Measurements from ENCODE around the gene ADAM33. TPM values are rescaled to one million over a fixed set of nuclear protein-coding genes. Genes with fewer than 3 reads are reported as not detected.

ADAM33 gene
- total RNA-seq, 1 experiment from 2014 or later = 0.23 TPM

DNA sequence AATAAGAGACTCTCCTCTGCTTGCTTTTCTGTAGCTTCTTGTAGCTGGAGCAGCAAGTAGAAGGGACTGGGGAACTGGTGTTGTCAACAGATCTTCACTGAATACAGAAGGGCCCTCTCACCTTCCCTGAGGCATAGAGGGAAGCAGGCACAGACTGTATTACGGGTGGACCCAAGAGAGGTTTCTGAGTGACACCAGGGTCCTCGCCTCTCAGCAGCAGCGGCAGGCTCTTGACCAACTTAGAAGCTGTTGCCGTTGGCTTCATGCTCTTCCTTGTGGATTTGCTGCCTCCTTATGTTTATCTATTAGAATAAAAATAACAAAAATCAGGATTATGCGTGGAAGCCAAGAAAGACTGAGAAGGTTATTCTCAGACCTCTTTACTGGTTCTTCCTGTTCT is 50.3 kb downstream of the ADAM33 start:
- no peaks in the 10 kb centered on the region; the same call in 1 of the 2 replicates for H3K36me3 ChIP-seq (ENCODE audit: control insufficient read depth, insufficient read depth, low read length)
- ChIA-PET POLR2A (no interaction called here), CTCF (interaction anchor here (1.5 kb wide), 1 partner anchor 68 kb away, joined by 5 read pairs; no protein-coding TSS in a partner anchor)
- no peaks in the 10 kb centered on the region for H3K36me3 Mint-ChIP-seq (ENCODE audit: insufficient read depth, unreplicated experiment)
- no peaks in the 10 kb centered on the region for H3K27me3 ChIP-seq (replicated peaks; ENCODE audit: control insufficient read depth, insufficient read depth, low read length)
- no peaks in the 10 kb centered on the region for H3K9me3 ChIP-seq
- H3K4me1 ChIP-seq = no peaks in the 10 kb centered on the region
- peaks cover 7% of the 10 kb centered on the region for H3K4me1 Mint-ChIP-seq (ENCODE audit: low read depth, unreplicated experiment)
- H3K27ac Mint-ChIP-seq (ENCODE audit: unreplicated experiment) = no peak overlapping the region
- DNase-seq = no peak
- H3K4me3 ChIP-seq (ENCODE audit: low read depth, low read length) = no peak overlapping the region
- intact Hi-C loops (cut with micrococcal nuclease; ENCODE audit: unreplicated experiment) = loop anchor here (10.0 kb wide), 1 partner anchor 67 kb away; no protein-coding TSS in a partner anchor
- BruUV-seq (replicated peaks) = no TSS peak
- H3K9me3 Mint-ChIP-seq (ENCODE audit: unreplicated experiment) = no peaks in the 10 kb centered on the region
- TF ChIP-seq, protein P1, sequence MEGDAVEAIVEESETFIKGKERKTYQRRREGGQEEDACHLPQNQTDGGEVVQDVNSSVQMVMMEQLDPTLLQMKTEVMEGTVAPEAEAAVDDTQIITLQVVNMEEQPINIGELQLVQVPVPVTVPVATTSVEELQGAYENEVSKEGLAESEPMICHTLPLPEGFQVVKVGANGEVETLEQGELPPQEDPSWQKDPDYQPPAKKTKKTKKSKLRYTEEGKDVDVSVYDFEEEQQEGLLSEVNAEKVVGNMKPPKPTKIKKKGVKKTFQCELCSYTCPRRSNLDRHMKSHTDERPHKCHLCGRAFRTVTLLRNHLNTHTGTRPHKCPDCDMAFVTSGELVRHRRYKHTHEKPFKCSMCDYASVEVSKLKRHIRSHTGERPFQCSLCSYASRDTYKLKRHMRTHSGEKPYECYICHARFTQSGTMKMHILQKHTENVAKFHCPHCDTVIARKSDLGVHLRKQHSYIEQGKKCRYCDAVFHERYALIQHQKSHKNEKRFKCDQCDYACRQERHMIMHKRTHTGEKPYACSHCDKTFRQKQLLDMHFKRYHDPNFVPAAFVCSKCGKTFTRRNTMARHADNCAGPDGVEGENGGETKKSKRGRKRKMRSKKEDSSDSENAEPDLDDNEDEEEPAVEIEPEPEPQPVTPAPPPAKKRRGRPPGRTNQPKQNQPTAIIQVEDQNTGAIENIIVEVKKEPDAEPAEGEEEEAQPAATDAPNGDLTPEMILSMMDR (IDR thresholded peaks at IDR 0.05; ENCODE audit: insufficient read depth in 1 of 2, low read depth in 1 of 2, low read length in 1 of 2, severe bottlenecking in 1 of 2, unreplicated experiment in 1 of 2) = no peak
- no peak overlapping the region for H3K4me3 Mint-ChIP-seq (ENCODE audit: unreplicated experiment)
- H3K27me3 Mint-ChIP-seq (ENCODE audit: insufficient read depth, unreplicated experiment) = no peaks in the 10 kb centered on the region

GRCh38 chr20:3630429-3630828 is 51.4 kb downstream of the ADAM33 start:
- Histone ChIP-seq H3K9me3 (no peaks in the 10 kb centered on the region), H3K36me3 (ENCODE audit: control insufficient read depth, insufficient read depth, low read length) (no peaks in the 10 kb centered on the region; the same call in 1 of the 2 replicates), H3K4me3 (ENCODE audit: low read depth, low read length) (no peak overlapping the region), H3K4me1 (no peaks in the 10 kb centered on the region), H3K27me3 (replicated peaks; ENCODE audit: control insufficient read depth, insufficient read depth, low read length) (no peaks in the 10 kb centered on the region)
- CTCF ChIA-PET = interaction anchor here (0.6 to 1.5 kb wide), 2 partner anchors 67 to 119 kb away, joined by 3 to 5 read pairs; no protein-coding TSS in a partner anchor
- no TSS peak for BruUV-seq (replicated peaks)
- peaks cover 7% of the 10 kb centered on the region for H3K4me1 Mint-ChIP-seq (ENCODE audit: low read depth, unreplicated experiment)
- H3K27ac Mint-ChIP-seq (ENCODE audit: unreplicated experiment) = no peak overlapping the region
- TF ChIP-seq, protein P1 (IDR thresholded peaks at IDR 0.05; ENCODE audit: insufficient read depth in 1 of 2, low read depth in 1 of 2, low read length in 1 of 2, severe bottlenecking in 1 of 2, unreplicated experiment in 1 of 2) = no peak
- no peaks in the 10 kb centered on the region for H3K9me3 Mint-ChIP-seq (ENCODE audit: unreplicated experiment)
- DNase-seq = no peak
- intact Hi-C loops (cut with micrococcal nuclease; ENCODE audit: unreplicated experiment) = loop anchor here (10.0 kb wide), 1 partner anchor 66 kb away; no protein-coding TSS in a partner anchor
- H3K4me3 Mint-ChIP-seq (ENCODE audit: unreplicated experiment) = no peak overlapping the region
- H3K36me3 Mint-ChIP-seq (ENCODE audit: insufficient read depth, unreplicated experiment) = no peaks in the 10 kb centered on the region
- POLR2A ChIA-PET = interaction anchor here (0.6 kb wide), 1 partner anchor 378 kb away, joined by 4 read pairs; no protein-coding TSS in a partner anchor
- H3K27me3 Mint-ChIP-seq (ENCODE audit: insufficient read depth, unreplicated experiment) = no peaks in the 10 kb centered on the region

- Mint-ChIP-seq H3K27me3 (ENCODE audit: insufficient read depth, unreplicated experiment) (no peaks in the 10 kb centered on the region), H3K27ac (ENCODE audit: unreplicated experiment) (no peak overlapping the region), H3K9me3 (ENCODE audit: unreplicated experiment) (no peaks in the 10 kb centered on the region), H3K4me3 (ENCODE audit: unreplicated experiment) (no peak overlapping the region), H3K36me3 (ENCODE audit: insufficient read depth, unreplicated experiment) (no peaks in the 10 kb centered on the region), H3K4me1 (ENCODE audit: low read depth, unreplicated experiment) (peaks cover 7% of the 10 kb centered on the region)
- POLR2A ChIA-PET = no interaction called here
- H3K9me3 ChIP-seq = no peaks in the 10 kb centered on the region
- no peaks in the 10 kb centered on the region for H3K4me1 ChIP-seq
- TF ChIP-seq, protein P1 (IDR thresholded peaks at IDR 0.05; ENCODE audit: insufficient read depth in 1 of 2, low read depth in 1 of 2, low read length in 1 of 2, severe bottlenecking in 1 of 2, unreplicated experiment in 1 of 2) = no peak
- DNase-seq = no peak
- CTCF ChIA-PET = interaction anchor here (1.5 kb wide), 1 partner anchor 67 kb away, joined by 5 read pairs; no protein-coding TSS in a partner anchor
- H3K27me3 ChIP-seq (replicated peaks; ENCODE audit: control insufficient read depth, insufficient read depth, low read length) = no peaks in the 10 kb centered on the region
- intact Hi-C loops (cut with micrococcal nuclease; ENCODE audit: unreplicated experiment) = loop anchor here (10.0 kb wide), 1 partner anchor 65 kb away; no protein-coding TSS in a partner anchor
- BruUV-seq (replicated peaks) = no TSS peak
- no peaks in the 10 kb centered on the region; the same call in 1 of the 2 replicates for H3K36me3 ChIP-seq (ENCODE audit: control insufficient read depth, insufficient read depth, low read length)
- no peak overlapping the region for H3K4me3 ChIP-seq (ENCODE audit: low read depth, low read length)
Observed at GRCh38 chr20:3629893-3630292, 51.9 kb downstream of the ADAM33 start.
